ENCODE results near the gene STAT2. TPM values are rescaled to one million over a fixed set of nuclear protein-coding genes. Genes with fewer than 3 reads are reported as not detected.

The STAT2 gene
- total and polyA plus RNA-seq, 2 of the 13 experiments (the other 11 are each of a cell fraction or from before 2014, with no cell fraction given), result 43.5 to 84.6 TPM

- peak; percentile 46; the same call in 1 of the 2 replicates for TF ChIP-seq MYC (CRISPR knock-in tag; IDR thresholded peaks at IDR 0.05; ENCODE audit: borderline replicate concordance)
- no peak for TF ChIP-seq JUNB (CRISPR knock-in tag; IDR thresholded peaks at IDR 0.05; ENCODE audit: borderline replicate concordance)
- no peak for TF ChIP-seq ZNF383 (CRISPR knock-in tag; IDR thresholded peaks at IDR 0.05; ENCODE audit: borderline replicate concordance)
- peak; percentile 40; the same call in 1 of the 2 replicates for TF ChIP-seq CBFB (CRISPR knock-in tag; IDR thresholded peaks at IDR 0.05)
- TF ChIP-seq SP1 (IDR thresholded peaks at IDR 0.05), result no peak
- peak; percentile 82 for TF ChIP-seq SP1 (CRISPR knock-in tag; IDR thresholded peaks at IDR 0.05)
- peak; percentile 89 for TF ChIP-seq ZNF687 (CRISPR knock-in tag; IDR thresholded peaks at IDR 0.05)
- TF ChIP-seq GATAD1 (CRISPR knock-in tag; IDR thresholded peaks at IDR 0.05), result peak; percentile 69; the same call in 1 of the 2 replicates
- TF ChIP-seq PATZ1 (CRISPR knock-in tag; IDR thresholded peaks at IDR 0.05), result peak; percentile 81
- peak; percentile 68; the same call in 1 of the 2 replicates for TF ChIP-seq TBX2 (CRISPR knock-in tag; IDR thresholded peaks at IDR 0.05; ENCODE audit: borderline replicate concordance)
- 0 out of 2 replicates have a peak, but pooled peaks have one; percentile 39 for TF ChIP-seq ARHGAP35 (CRISPR knock-in tag; IDR thresholded peaks at IDR 0.05; ENCODE audit: borderline replicate concordance)
- no peak for TF ChIP-seq CCAR2 (optimal IDR thresholded peaks at IDR 0.05; ENCODE audit: low read depth, low read length)
- no peak for TF ChIP-seq ZBTB2 (CRISPR knock-in tag; IDR thresholded peaks at IDR 0.05; ENCODE audit: low read depth)
- peak; percentile 91; the same call in 1 of the 3 replicates for TF ChIP-seq MXI1 (IDR thresholded peaks at IDR 0.05; ENCODE audit: borderline replicate concordance, low read depth, low read length)
- TF ChIP-seq TARDBP (CRISPR knock-in tag; IDR thresholded peaks at IDR 0.05), result peak; percentile 24
- TF ChIP-seq NRL (CRISPR knock-in tag; IDR thresholded peaks at IDR 0.05; ENCODE audit: borderline replicate concordance), result peak; percentile 17; the same call in 1 of the 2 replicates
- TF ChIP-seq ZBTB44 (CRISPR knock-in tag; IDR thresholded peaks at IDR 0.05), result 0 out of 2 replicates have a peak, but pooled peaks have one; percentile 58
Observed at GRCh38 chr12:56359851-56360767, at the start of gene STAT2 (continued).
